Muscle layer of duodenum (tissue), 2 donors: ENCODE results near the gene FOXP1.

Experiments used
- H3K27ac ChIP-seq: one replicate; pipeline ENCODE4 v1.7.0; 2013; ENCODE audit warnings: mild to moderate bottlenecking, low read length
- H3K27me3 ChIP-seq: one replicate; pipeline ENCODE4 v1.7.0; 2013; ENCODE audit warnings: low read depth, mild to moderate bottlenecking, control low read depth, low read length
- H3K36me3 ChIP-seq, 2 donors: one replicate each; pipeline ENCODE4 v1.7.0; 2013; ENCODE audit warnings: low read length in 2 of 2, control low read depth in 1 of 2, mild to moderate bottlenecking in 1 of 2; ENCODE audit not compliant: insufficient read depth in 2 of 2, control insufficient read depth in 1 of 2
- H3K4me1 ChIP-seq, 2 donors: one replicate each; pipeline ENCODE4 v1.7.0; 2013; ENCODE audit warnings: low read length in 2 of 2, mild to moderate bottlenecking in 2 of 2, control low read depth in 1 of 2, moderate library complexity in 1 of 2; ENCODE audit not compliant: insufficient read depth in 2 of 2, control insufficient read depth in 1 of 2
- H3K4me3 ChIP-seq, 2 donors: one replicate each; pipeline ENCODE4 v1.7.0; 2013; ENCODE audit warnings: low read length in 2 of 2, low read depth in 1 of 2, mild to moderate bottlenecking in 1 of 2
- H3K9me3 ChIP-seq, 2 donors: one replicate each; pipeline ENCODE4 v1.7.0; 2013; ENCODE audit warnings: low read length in 2 of 2, control low read depth in 1 of 2, mild to moderate bottlenecking in 1 of 2; ENCODE audit not compliant: control insufficient read depth in 1 of 2
- donor health status: healthy.

The FOXP1 gene

GRCh38 chr3:71579326-71579934 lies 4.1 kb downstream of the FOXP1 start:
- no peaks in the 10 kb centered on the region for H3K36me3 ChIP-seq
- peaks cover 14 to 35% of the 10 kb centered on the region in 2 donors for H3K4me1 ChIP-seq
- H3K27ac ChIP-seq, result peak overlapping the region; percentile 86
- no peaks in the 10 kb centered on the region for H3K27me3 ChIP-seq
- no peaks in the 10 kb centered on the region for H3K9me3 ChIP-seq
- H3K4me3 ChIP-seq, result peak overlapping the region; percentile 47 to 95

DNA sequence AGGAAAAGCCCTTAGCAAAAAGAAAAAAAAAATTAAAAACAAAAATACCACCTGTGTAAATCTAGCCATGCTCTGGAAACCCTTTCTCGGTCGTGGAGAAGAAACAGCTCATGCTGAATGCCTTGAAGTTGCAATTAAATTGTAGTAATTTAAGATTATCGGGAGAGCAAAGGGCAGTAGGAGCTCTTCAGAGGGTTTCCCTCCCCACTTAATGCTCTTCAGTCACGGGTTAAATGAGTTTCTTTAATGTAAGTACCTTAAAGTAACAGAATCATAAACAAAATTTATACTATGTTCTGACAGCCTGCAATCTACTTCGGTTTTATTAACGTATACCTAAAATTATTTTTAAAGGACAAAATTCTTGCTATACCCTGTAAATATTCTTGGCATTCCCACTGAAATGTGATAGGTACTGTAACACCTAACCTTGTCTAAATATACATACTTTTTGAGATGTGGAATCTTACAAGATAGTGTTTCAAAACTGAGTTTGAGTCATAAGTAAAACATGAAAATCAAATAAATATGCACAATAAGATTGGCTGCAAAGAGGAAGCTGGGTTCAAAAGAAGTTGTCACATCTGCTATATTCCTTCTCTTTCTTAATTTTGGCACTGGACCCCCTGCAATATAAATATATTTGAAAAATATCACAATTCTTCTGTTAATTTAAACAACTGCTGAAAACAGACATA lies 5.3 kb downstream of the FOXP1 start:
- peaks cover 14 to 35% of the 10 kb centered on the region in 2 donors for H3K4me1 ChIP-seq
- H3K27me3 ChIP-seq, result no peaks in the 10 kb centered on the region
- H3K27ac ChIP-seq, result peak overlapping the region; percentile 86
- H3K4me3 ChIP-seq, result peak overlapping the region; percentile 1 to 35
- no peaks in the 10 kb centered on the region for H3K36me3 ChIP-seq
- no peaks in the 10 kb centered on the region for H3K9me3 ChIP-seq

DNA sequence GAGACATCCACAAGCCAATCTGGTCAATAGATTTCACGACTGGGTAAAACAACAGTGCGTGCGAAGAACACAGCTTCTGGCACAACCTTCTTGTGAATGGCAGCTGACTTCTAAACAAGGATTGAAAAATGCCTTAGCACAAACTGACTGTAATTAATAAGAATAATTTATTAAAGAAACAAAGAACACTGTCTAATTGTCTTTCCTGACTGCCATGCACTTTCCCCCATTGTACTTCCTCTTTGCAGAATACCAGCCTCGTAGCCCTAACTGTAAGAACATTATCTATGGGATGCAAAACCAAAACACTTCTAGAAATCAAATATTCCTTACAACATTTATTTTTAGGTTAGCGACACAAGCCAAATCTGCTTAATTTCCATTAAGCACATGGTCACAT lies 6.5 kb downstream of the FOXP1 start:
- Histone ChIP-seq H3K36me3 (no peaks in the 10 kb centered on the region), H3K27me3 (no peaks in the 10 kb centered on the region), H3K9me3 (no peaks in the 10 kb centered on the region), H3K4me1 (peaks cover 14 to 35% of the 10 kb centered on the region in 2 donors), H3K27ac (peak overlapping the region; percentile 36), H3K4me3 (peak overlapping the region; percentile 19 to 32)

GRCh38 chr3:71575433-71575832 lies 8.1 kb downstream of the FOXP1 start:
- Histone ChIP-seq H3K4me1 (peaks cover 14 to 30% of the 10 kb centered on the region in 2 donors), H3K4me3 (no peak overlapping the region), H3K27me3 (no peaks in the 10 kb centered on the region), H3K9me3 (no peaks in the 10 kb centered on the region), H3K36me3 (no peaks in the 10 kb centered on the region), H3K27ac (no peak overlapping the region)

DNA sequence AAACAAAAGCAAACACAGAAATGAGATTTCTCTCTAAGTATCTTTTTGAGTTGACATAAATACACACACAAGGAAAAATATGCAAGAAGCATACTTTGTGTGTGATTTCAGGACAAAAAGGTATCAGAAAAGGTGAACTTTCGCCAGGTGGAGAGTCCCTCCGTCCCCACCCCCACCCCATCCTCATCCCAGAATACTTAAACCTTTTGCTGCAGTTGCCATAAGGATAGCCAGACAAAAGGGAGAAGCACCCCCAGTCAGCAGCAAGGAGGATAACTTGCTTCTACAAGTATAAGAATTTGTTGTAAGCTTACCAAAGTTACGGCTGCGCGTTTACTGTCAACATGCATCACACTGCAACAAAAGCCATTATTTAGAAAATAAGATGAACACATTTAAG lies 10.3 kb downstream of the FOXP1 start:
- Histone ChIP-seq H3K27ac (no peak overlapping the region), H3K4me3 (no peak overlapping the region), H3K9me3 (no peaks in the 10 kb centered on the region), H3K36me3 (no peaks in the 10 kb centered on the region), H3K27me3 (no peaks in the 10 kb centered on the region), H3K4me1 (peaks cover 10 to 22% of the 10 kb centered on the region in 2 donors)

- Histone ChIP-seq H3K27me3 (no peaks in the 10 kb centered on the region), H3K4me3 (no peak overlapping the region), H3K9me3 (no peaks in the 10 kb centered on the region), H3K27ac (no peak overlapping the region), H3K36me3 (no peaks in the 10 kb centered on the region), H3K4me1 (no peaks in the 10 kb centered on the region)
These were observed 13.0 kb downstream of the FOXP1 start for GRCh38 chr3:71570546-71570945.

GRCh38 chr3:71568207-71568606 lies 15.3 kb downstream of the FOXP1 start:
- Histone ChIP-seq H3K27me3 (no peaks in the 10 kb centered on the region), H3K4me3 (no peak overlapping the region), H3K4me1 (no peaks in the 10 kb centered on the region), H3K36me3 (no peaks in the 10 kb centered on the region), H3K9me3 (no peaks in the 10 kb centered on the region), H3K27ac (no peak overlapping the region)

- no peaks in the 10 kb centered on the region for H3K9me3 ChIP-seq
- no peak overlapping the region for H3K4me3 ChIP-seq
- no peaks in the 10 kb centered on the region for H3K4me1 ChIP-seq
- H3K27me3 ChIP-seq, result no peaks in the 10 kb centered on the region
- H3K27ac ChIP-seq, result no peak overlapping the region
- H3K36me3 ChIP-seq, result no peaks in the 10 kb centered on the region
These were observed 16.8 kb downstream of the FOXP1 start for GRCh38 chr3:71566776-71567175.

- H3K4me3 ChIP-seq, result no peak overlapping the region
- H3K9me3 ChIP-seq, result no peaks in the 10 kb centered on the region
- H3K4me1 ChIP-seq, result no peaks in the 10 kb centered on the region
- H3K27ac ChIP-seq, result no peak overlapping the region
- no peaks in the 10 kb centered on the region for H3K27me3 ChIP-seq
- H3K36me3 ChIP-seq, result no peaks in the 10 kb centered on the region
These were observed 17.6 kb downstream of the FOXP1 start for GRCh38 chr3:71565976-71566375.

DNA sequence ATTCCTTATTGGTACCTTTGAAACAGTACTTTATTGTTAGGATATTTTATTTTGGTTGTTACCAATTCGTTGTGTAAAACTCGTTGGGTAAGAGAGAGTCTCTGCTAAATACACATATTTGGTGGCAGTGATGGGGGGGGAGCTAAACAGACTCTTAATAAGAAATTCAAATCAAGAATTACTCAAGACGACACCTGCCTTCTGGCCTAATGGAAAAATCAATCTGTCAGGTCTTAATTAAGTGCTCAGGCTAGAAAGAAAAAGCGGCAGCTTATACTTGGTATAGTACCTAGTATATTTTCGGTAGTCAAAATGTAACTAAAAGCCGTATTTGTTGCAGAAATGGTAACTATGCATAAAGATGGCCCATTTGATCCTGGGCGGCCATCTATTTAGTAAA lies 18.2 kb downstream of the FOXP1 start:
- Histone ChIP-seq H3K27me3 (no peaks in the 10 kb centered on the region), H3K27ac (no peak overlapping the region), H3K9me3 (no peaks in the 10 kb centered on the region), H3K4me1 (no peaks in the 10 kb centered on the region), H3K36me3 (no peaks in the 10 kb centered on the region), H3K4me3 (no peak overlapping the region)

- Histone ChIP-seq H3K4me3 (no peak overlapping the region), H3K27ac (no peak overlapping the region), H3K27me3 (no peaks in the 10 kb centered on the region), H3K9me3 (no peaks in the 10 kb centered on the region), H3K36me3 (no peaks in the 10 kb centered on the region), H3K4me1 (no peaks in the 10 kb centered on the region)
These were observed 19.2 kb downstream of the FOXP1 start for GRCh38 chr3:71564361-71564760.

DNA sequence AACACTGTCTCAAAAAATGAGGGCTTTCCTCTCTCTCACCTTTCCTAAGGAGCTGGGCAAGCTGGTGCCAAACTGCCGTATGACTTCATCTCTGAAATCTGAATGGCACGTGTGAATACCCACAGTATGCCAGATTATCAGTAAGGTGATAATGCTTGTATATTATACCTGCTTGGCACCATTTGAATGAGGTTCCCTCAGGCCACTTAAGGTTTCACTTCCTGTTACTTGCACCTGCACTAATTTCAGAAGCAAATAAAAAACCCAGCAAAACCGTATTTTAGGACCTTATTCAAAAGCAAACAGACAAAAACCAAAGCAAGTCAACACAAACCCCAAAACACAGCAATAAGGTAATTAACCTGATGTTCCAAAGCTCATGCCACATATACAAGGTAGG lies 19.7 kb downstream of the FOXP1 start:
- Histone ChIP-seq H3K4me3 (no peak overlapping the region), H3K9me3 (no peaks in the 10 kb centered on the region), H3K36me3 (no peaks in the 10 kb centered on the region), H3K4me1 (no peaks in the 10 kb centered on the region), H3K27ac (no peak overlapping the region), H3K27me3 (no peaks in the 10 kb centered on the region)
